Measurements from ENCODE around the gene PAN3.

The PAN3 gene

DNA sequence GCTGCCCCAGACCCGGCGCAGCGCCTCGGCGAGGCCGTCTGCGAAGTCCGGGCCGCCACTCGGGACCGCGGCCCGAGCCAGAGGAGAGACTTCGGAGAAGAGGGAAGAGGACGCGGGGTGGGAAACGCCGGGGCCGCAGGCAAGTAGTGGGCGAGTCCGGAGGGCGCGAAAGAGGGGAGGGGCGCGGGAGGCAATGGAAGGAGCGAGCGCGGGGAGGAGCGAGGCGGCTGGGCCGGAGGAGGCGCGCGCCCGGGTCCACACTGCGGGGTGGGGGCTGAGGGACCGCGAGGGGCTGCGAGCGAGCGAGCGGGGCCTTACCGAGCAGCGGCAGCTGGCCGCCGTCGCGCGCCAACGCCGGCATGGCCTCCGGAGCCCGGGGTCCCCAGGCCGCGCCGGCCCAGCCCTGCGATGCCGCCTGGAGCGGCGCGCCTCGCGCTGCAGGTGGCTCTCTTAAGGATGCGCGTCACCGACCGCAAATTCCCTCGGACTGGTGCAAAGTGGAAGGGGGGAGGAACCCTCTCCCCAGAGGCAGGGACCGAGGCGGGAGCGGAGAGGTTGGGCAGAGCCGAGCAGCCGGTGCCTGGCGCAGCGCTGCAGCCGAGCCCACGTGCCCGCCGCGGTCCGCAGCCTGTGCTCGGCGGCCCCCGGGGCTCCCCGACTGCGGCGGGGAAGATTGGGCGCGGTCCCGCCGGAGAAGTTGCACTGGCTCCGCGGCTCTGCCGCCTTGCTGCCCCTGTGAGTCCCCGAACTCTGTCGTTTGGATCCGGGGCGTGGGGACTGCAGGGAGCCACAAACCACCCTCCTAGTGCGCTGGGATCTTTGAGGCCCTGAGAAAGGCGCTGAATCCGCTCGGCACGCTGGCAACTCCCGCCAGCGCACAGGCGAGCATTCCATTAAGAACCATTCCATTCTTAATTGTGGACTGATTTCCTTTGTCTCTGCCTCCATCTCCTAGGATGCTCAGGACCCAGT, 37.9 kb upstream of the PAN3 start, which contains the start of gene FLT3 (continued):
- TF ChIP-seq, protein P1, sequence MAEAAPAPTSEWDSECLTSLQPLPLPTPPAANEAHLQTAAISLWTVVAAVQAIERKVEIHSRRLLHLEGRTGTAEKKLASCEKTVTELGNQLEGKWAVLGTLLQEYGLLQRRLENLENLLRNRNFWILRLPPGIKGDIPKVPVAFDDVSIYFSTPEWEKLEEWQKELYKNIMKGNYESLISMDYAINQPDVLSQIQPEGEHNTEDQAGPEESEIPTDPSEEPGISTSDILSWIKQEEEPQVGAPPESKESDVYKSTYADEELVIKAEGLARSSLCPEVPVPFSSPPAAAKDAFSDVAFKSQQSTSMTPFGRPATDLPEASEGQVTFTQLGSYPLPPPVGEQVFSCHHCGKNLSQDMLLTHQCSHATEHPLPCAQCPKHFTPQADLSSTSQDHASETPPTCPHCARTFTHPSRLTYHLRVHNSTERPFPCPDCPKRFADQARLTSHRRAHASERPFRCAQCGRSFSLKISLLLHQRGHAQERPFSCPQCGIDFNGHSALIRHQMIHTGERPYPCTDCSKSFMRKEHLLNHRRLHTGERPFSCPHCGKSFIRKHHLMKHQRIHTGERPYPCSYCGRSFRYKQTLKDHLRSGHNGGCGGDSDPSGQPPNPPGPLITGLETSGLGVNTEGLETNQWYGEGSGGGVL (tag by site-specific recombination; IDR thresholded peaks at IDR 0.05) = peak; percentile 81
- TF ChIP-seq, protein P2, sequence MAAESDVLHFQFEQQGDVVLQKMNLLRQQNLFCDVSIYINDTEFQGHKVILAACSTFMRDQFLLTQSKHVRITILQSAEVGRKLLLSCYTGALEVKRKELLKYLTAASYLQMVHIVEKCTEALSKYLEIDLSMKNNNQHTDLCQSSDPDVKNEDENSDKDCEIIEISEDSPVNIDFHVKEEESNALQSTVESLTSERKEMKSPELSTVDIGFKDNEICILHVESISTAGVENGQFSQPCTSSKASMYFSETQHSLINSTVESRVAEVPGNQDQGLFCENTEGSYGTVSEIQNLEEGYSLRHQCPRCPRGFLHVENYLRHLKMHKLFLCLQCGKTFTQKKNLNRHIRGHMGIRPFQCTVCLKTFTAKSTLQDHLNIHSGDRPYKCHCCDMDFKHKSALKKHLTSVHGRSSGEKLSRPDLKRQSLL (tag by site-specific recombination; IDR thresholded peaks at IDR 0.05) = no peak
- no peak for TF ChIP-seq ZNF76 (tag by site-specific recombination; IDR thresholded peaks at IDR 0.05; ENCODE audit: borderline replicate concordance, low read depth)
- TF ChIP-seq OVOL3 (tag by site-specific recombination; IDR thresholded peaks at IDR 0.05) = no peak
- TF ChIP-seq ZXDB (tag by site-specific recombination; IDR thresholded peaks at IDR 0.05) = peak; percentile 48
- TF ChIP-seq, protein P3, sequence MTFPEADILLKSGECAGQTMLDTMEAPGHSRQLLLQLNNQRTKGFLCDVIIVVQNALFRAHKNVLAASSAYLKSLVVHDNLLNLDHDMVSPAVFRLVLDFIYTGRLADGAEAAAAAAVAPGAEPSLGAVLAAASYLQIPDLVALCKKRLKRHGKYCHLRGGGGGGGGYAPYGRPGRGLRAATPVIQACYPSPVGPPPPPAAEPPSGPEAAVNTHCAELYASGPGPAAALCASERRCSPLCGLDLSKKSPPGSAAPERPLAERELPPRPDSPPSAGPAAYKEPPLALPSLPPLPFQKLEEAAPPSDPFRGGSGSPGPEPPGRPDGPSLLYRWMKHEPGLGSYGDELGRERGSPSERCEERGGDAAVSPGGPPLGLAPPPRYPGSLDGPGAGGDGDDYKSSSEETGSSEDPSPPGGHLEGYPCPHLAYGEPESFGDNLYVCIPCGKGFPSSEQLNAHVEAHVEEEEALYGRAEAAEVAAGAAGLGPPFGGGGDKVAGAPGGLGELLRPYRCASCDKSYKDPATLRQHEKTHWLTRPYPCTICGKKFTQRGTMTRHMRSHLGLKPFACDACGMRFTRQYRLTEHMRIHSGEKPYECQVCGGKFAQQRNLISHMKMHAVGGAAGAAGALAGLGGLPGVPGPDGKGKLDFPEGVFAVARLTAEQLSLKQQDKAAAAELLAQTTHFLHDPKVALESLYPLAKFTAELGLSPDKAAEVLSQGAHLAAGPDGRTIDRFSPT (tag by site-specific recombination; IDR thresholded peaks at IDR 0.05) = no peak
- 0 out of 2 replicates have a peak, but pooled peaks have one; percentile 45 for TF ChIP-seq KLF8 (tag by site-specific recombination; IDR thresholded peaks at IDR 0.05)
- no peak for TF ChIP-seq HOXA7 (CRISPR knock-in tag; IDR thresholded peaks at IDR 0.05; ENCODE audit: borderline replicate concordance)
- no peak for TF ChIP-seq ZNF433 (tag by site-specific recombination; IDR thresholded peaks at IDR 0.05; ENCODE audit: low read depth)
- TF ChIP-seq, protein P4, sequence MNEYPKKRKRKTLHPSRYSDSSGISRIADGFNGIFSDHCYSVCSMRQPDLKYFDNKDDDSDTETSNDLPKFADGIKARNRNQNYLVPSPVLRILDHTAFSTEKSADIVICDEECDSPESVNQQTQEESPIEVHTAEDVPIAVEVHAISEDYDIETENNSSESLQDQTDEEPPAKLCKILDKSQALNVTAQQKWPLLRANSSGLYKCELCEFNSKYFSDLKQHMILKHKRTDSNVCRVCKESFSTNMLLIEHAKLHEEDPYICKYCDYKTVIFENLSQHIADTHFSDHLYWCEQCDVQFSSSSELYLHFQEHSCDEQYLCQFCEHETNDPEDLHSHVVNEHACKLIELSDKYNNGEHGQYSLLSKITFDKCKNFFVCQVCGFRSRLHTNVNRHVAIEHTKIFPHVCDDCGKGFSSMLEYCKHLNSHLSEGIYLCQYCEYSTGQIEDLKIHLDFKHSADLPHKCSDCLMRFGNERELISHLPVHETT (tag by site-specific recombination; IDR thresholded peaks at IDR 0.05) = no peak
- TF ChIP-seq, protein P5, sequence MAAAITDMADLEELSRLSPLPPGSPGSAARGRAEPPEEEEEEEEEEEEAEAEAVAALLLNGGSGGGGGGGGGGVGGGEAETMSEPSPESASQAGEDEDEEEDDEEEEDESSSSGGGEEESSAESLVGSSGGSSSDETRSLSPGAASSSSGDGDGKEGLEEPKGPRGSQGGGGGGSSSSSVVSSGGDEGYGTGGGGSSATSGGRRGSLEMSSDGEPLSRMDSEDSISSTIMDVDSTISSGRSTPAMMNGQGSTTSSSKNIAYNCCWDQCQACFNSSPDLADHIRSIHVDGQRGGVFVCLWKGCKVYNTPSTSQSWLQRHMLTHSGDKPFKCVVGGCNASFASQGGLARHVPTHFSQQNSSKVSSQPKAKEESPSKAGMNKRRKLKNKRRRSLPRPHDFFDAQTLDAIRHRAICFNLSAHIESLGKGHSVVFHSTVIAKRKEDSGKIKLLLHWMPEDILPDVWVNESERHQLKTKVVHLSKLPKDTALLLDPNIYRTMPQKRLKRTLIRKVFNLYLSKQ (tag by site-specific recombination; IDR thresholded peaks at IDR 0.05; ENCODE audit: borderline replicate concordance) = no peak
- no peak for TF ChIP-seq ZNF560 (tag by site-specific recombination; IDR thresholded peaks at IDR 0.05; ENCODE audit: borderline replicate concordance)
- TF ChIP-seq, protein P6, sequence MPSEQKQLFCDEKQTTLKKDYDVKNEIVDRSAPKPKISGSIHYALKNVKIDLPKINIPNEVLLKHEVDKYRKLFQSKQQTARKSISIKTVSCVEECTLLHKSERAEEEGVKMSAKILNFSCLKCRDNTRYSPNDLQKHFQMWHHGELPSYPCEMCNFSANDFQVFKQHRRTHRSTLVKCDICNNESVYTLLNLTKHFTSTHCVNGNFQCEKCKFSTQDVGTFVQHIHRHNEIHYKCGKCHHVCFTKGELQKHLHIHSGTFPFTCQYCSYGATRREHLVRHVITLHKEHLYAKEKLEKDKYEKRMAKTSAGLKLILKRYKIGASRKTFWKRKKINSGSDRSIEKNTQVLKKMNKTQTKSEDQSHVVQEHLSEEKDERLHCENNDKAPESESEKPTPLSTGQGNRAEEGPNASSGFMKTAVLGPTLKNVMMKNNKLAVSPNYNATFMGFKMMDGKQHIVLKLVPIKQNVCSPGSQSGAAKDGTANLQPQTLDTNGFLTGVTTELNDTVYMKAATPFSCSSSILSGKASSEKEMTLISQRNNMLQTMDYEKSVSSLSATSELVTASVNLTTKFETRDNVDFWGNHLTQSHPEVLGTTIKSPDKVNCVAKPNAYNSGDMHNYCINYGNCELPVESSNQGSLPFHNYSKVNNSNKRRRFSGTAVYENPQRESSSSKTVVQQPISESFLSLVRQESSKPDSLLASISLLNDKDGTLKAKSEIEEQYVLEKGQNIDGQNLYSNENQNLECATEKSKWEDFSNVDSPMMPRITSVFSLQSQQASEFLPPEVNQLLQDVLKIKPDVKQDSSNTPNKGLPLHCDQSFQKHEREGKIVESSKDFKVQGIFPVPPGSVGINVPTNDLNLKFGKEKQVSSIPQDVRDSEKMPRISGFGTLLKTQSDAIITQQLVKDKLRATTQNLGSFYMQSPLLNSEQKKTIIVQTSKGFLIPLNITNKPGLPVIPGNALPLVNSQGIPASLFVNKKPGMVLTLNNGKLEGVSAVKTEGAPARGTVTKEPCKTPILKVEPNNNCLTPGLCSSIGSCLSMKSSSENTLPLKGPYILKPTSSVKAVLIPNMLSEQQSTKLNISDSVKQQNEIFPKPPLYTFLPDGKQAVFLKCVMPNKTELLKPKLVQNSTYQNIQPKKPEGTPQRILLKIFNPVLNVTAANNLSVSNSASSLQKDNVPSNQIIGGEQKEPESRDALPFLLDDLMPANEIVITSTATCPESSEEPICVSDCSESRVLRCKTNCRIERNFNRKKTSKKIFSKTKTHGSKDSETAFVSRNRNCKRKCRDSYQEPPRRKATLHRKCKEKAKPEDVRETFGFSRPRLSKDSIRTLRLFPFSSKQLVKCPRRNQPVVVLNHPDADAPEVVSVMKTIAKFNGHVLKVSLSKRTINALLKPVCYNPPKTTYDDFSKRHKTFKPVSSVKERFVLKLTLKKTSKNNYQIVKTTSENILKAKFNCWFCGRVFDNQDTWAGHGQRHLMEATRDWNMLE (tag by site-specific recombination; conservative IDR thresholded peaks at IDR 0.05; ENCODE audit: low read depth) = no peak
- TF ChIP-seq ZNF266 (tag by site-specific recombination; IDR thresholded peaks at IDR 0.05; ENCODE audit: low read depth) = no peak
- TF ChIP-seq ZSCAN30 (tag by site-specific recombination; IDR thresholded peaks at IDR 0.05) = peak; percentile 42; the same call in 1 of the 2 replicates
- no peak for TF ChIP-seq ZSCAN16 (tag by site-specific recombination; IDR thresholded peaks at IDR 0.05)
- TF ChIP-seq, protein P7, sequence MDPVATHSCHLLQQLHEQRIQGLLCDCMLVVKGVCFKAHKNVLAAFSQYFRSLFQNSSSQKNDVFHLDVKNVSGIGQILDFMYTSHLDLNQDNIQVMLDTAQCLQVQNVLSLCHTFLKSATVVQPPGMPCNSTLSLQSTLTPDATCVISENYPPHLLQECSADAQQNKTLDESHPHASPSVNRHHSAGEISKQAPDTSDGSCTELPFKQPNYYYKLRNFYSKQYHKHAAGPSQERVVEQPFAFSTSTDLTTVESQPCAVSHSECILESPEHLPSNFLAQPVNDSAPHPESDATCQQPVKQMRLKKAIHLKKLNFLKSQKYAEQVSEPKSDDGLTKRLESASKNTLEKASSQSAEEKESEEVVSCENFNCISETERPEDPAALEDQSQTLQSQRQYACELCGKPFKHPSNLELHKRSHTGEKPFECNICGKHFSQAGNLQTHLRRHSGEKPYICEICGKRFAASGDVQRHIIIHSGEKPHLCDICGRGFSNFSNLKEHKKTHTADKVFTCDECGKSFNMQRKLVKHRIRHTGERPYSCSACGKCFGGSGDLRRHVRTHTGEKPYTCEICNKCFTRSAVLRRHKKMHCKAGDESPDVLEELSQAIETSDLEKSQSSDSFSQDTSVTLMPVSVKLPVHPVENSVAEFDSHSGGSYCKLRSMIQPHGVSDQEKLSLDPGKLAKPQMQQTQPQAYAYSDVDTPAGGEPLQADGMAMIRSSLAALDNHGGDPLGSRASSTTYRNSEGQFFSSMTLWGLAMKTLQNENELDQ (tag by site-specific recombination; IDR thresholded peaks at IDR 0.05; ENCODE audit: low read depth) = no peak
- no peak for TF ChIP-seq ZFP41 (tag by site-specific recombination; IDR thresholded peaks at IDR 0.05; ENCODE audit: borderline replicate concordance)
- no peak for TF ChIP-seq PRDM1 (tag by site-specific recombination; IDR thresholded peaks at IDR 0.05)
- no peak for TF ChIP-seq ZEB2 (tag by site-specific recombination; IDR thresholded peaks at IDR 0.05)
- no peak for TF ChIP-seq ZNF404 (tag by site-specific recombination; IDR thresholded peaks at IDR 0.05)
- no peak for TF ChIP-seq GLI2 (tag by site-specific recombination; IDR thresholded peaks at IDR 0.05; ENCODE audit: borderline replicate concordance, low read depth)

Measured in HEK293 (cell line).